Measurements from ENCODE around the gene NAB1.
A peak's percentile ranks its signal among the peaks of the same experiment; 100 is the strongest.

Gene NAB1

GRCh38 chr2:190664240-190664639 is 15.4 kb downstream of the NAB1 start:
- POLR2A ChIA-PET, result no interaction called here
- no peak for TF ChIP-seq CTCF (IDR thresholded peaks at IDR 0.05; ENCODE audit: control extremely low read depth, extremely low read depth, low read depth, missing control alignments)
- no peak for DNase-seq (ENCODE audit: extremely low spot score)
- CTCF ChIA-PET, result interaction anchor here (0.7 to 9.4 kb wide), 6 partner anchors 8 to 30 kb away, joined by 3 to 76 read pairs (median 5); no protein-coding TSS in a partner anchor

- no peak for DNase-seq (ENCODE audit: extremely low spot score)
- no peak for TF ChIP-seq CTCF (IDR thresholded peaks at IDR 0.05; ENCODE audit: control extremely low read depth, extremely low read depth, low read depth, missing control alignments)
- ChIA-PET CTCF (interaction anchor here (0.9 to 9.4 kb wide), 6 partner anchors 8 to 285 kb away, joined by 3 to 76 read pairs (median 7); no protein-coding TSS in a partner anchor), POLR2A (no interaction called here)
Measured at GRCh38 chr2:190666895-190667294, 18.0 kb downstream of the NAB1 start.

GRCh38 chr2:190668892-190669291 is 20.0 kb downstream of the NAB1 start:
- TF ChIP-seq CTCF (IDR thresholded peaks at IDR 0.05; ENCODE audit: control extremely low read depth, extremely low read depth, low read depth, missing control alignments), result no peak
- ChIA-PET CTCF (interaction anchor here (1.8 kb wide), 1 partner anchor 8 kb away, joined by 7 read pairs; no protein-coding TSS in a partner anchor), POLR2A (interaction anchor here (1.0 kb wide), 1 partner anchor 11 kb away, joined by 3 read pairs; no protein-coding TSS in a partner anchor)
- DNase-seq (ENCODE audit: extremely low spot score), result no peak

GRCh38 chr2:190670182-190670946 is 21.5 kb downstream of the NAB1 start:
- peak; percentile 22 for DNase-seq (ENCODE audit: extremely low spot score)
- TF ChIP-seq CTCF (IDR thresholded peaks at IDR 0.05; ENCODE audit: control extremely low read depth, extremely low read depth, low read depth, missing control alignments), result no peak
- ChIA-PET POLR2A (no interaction called here), CTCF (interaction anchor here (1.8 kb wide), 1 partner anchor 10 kb away, joined by 7 read pairs; no protein-coding TSS in a partner anchor)

- ChIA-PET CTCF (interaction anchor here (1.0 to 1.4 kb wide), 3 partner anchors 8 to 22 kb away, joined by 3 to 6 read pairs (median 4); no protein-coding TSS in a partner anchor), POLR2A (interaction anchor here (1.8 kb wide), 1 partner anchor 25 kb away, joined by 3 read pairs; no protein-coding TSS in a partner anchor)
- no peak for DNase-seq (ENCODE audit: extremely low spot score)
- TF ChIP-seq CTCF (IDR thresholded peaks at IDR 0.05; ENCODE audit: control extremely low read depth, extremely low read depth, low read depth, missing control alignments), result no peak
Measured at GRCh38 chr2:190674966-190675650, 26.2 kb downstream of the NAB1 start.

- no peak for TF ChIP-seq CTCF (IDR thresholded peaks at IDR 0.05; ENCODE audit: control extremely low read depth, extremely low read depth, low read depth, missing control alignments)
Measured at GRCh38 chr2:190677255-190677654, 28.4 kb downstream of the NAB1 start.

More at GRCh38 chr2:190677255-190677654, 28.4 kb downstream of the NAB1 start:
- DNase-seq (ENCODE audit: extremely low spot score), result no peak
- POLR2A ChIA-PET, result no interaction called here
- CTCF ChIA-PET, result interaction anchor here (1.0 to 8.8 kb wide), 5 partner anchors 14 to 143 kb away, joined by 3 to 111 read pairs (median 5); no protein-coding TSS in a partner anchor
